C4-2B (cell line): ENCODE results near the gene SLC16A7.

ENCODE experiments used
- CTCF ChIP-seq: fragments of 450-650 bp; conservative IDR thresholded peaks from 2 replicates; pipeline ENCODE4 v1.5.1; 2017; ENCODE audit warnings: mild to moderate bottlenecking
- ZFX ChIP-seq: fragments of 450-650 bp; IDR thresholded peaks from 2 replicates; pipeline ENCODE4 v1.6.1; 2017

- TF ChIP-seq CTCF (no peak), ZFX (no peak)
These were observed 232.7 kb downstream of the SLC16A7 start for GRCh38 chr12:59828521-59828920.
